DND-41 (cell line): ENCODE measurements around the gene MEX3A.

Experiments used
- ATAC-seq: fragments of 200-7000 bp; cut with Tn5 transposase; 3 replicates; pipeline ENCODE4 v1.9.1; 2021; ENCODE audit warnings: low read depth; ENCODE audit not compliant: insufficient read depth
- DNase-seq: peaks from one replicate; pipeline ENCODE4 v3.0.0-alpha.2; 2020
- H2AFZ ChIP-seq: 2 replicates; pipeline ENCODE4 v1.6.0; 2012; ENCODE audit warnings: low read depth, low read length
- H3K27ac ChIP-seq: 2 replicates; pipeline ENCODE4 v1.5.1; 2012; ENCODE audit warnings: low read length, inconsistent platforms
- H3K27me3 ChIP-seq: fragments of 200-600 bp; sonication (generic); 2 replicates; pipeline ENCODE4 v1.6.0; 2012; ENCODE audit warnings: low read length, mild to moderate bottlenecking, inconsistent platforms; ENCODE audit not compliant: insufficient read depth, poor library complexity
- H3K36me3 ChIP-seq: 2 replicates; pipeline ENCODE4 v1.5.1; 2012; ENCODE audit warnings: low read length, inconsistent platforms; ENCODE audit not compliant: insufficient read depth
- H3K4me1 ChIP-seq: 2 replicates; pipeline ENCODE4 v1.5.1; 2012; ENCODE audit warnings: mild to moderate bottlenecking, low read length; ENCODE audit not compliant: insufficient read depth
- H3K4me2 ChIP-seq: 2 replicates; pipeline ENCODE4 v1.6.0; 2012; ENCODE audit warnings: mild to moderate bottlenecking, moderate library complexity, low read length, inconsistent platforms; ENCODE audit not compliant: insufficient read depth
- H3K4me3 ChIP-seq, 2 experiments: fragments of 200-600 bp in 1 of 2; shearing (Covaris generic) in 1 of 2; 2 replicates each; pipeline ENCODE4 v1.5.1; 2012 to 2016; ENCODE audit warnings: inconsistent platforms in 2 of 2, low read length in 2 of 2, mild to moderate bottlenecking in 2 of 2, low read depth in 1 of 2, moderate library complexity in 1 of 2
- H3K79me2 ChIP-seq: 2 replicates; pipeline ENCODE4 v1.6.0; 2012; ENCODE audit warnings: low read length, inconsistent platforms; ENCODE audit not compliant: insufficient read depth
- H3K9ac ChIP-seq: 2 replicates; pipeline ENCODE4 v1.6.0; 2012; ENCODE audit warnings: low read depth, mild to moderate bottlenecking, inconsistent platforms, low read length, moderate library complexity
- H3K9me3 ChIP-seq: 2 replicates; pipeline ENCODE4 v1.5.1; 2012; ENCODE audit warnings: low read length, moderate library complexity, mild to moderate bottlenecking, inconsistent platforms; ENCODE audit not compliant: insufficient read depth, severe bottlenecking
- H4K20me1 ChIP-seq: 2 replicates; pipeline ENCODE4 v1.6.0; 2012; ENCODE audit warnings: low read length; ENCODE audit not compliant: insufficient read depth
- CTCF ChIP-seq: IDR thresholded peaks from 2 replicates; pipeline ENCODE4 v1.5.1; 2012; ENCODE audit warnings: borderline replicate concordance, low read length, moderate library complexity, mild to moderate bottlenecking; ENCODE audit not compliant: poor library complexity, severe bottlenecking; ENCODE audit errors: extremely low read depth
- EZH2 ChIP-seq: IDR thresholded peaks from 3 replicates; pipeline ENCODE4 v1.6.1; 2012; ENCODE audit warnings: borderline replicate concordance, low read depth, mild to moderate bottlenecking, moderate library complexity, low read length, inconsistent platforms; ENCODE audit not compliant: severe bottlenecking

MEX3A gene

GRCh38 chr1:156082309-156083091, at the start of gene MEX3A:
Gene MEX3A, minus strand, starts transcription at chr1:156082465. Its CDS starts 467 bp downstream, at chr1:156081998.
- DNase-seq = peak; percentile 75
- peaks cover 33% of the 10 kb centered on the region for H3K4me1 ChIP-seq
- peak; percentile 92 for ATAC-seq
- peaks cover 5% of the 10 kb centered on the region; the same call in 1 of the 2 replicates for H4K20me1 ChIP-seq
- H3K79me2 ChIP-seq = peaks cover 9% of the 10 kb centered on the region
- no peaks in the 10 kb centered on the region for H3K27me3 ChIP-seq
- no peaks in the 10 kb centered on the region for H3K9me3 ChIP-seq
- H3K27ac ChIP-seq = peak within 1 kb of the TSS; percentile 56
- peaks cover 2% of the 10 kb centered on the region for H3K36me3 ChIP-seq
- H3K9ac ChIP-seq = peak within 1 kb of the TSS; percentile 73
- peak within 1 kb of the TSS; percentile 94 for H3K4me2 ChIP-seq
- H3K4me3 ChIP-seq = peak within 1 kb of the TSS; percentile 59 to 72
- TF ChIP-seq CTCF = no peak
- peak within 1 kb of the TSS; percentile 81 for H2AFZ ChIP-seq

GRCh38 chr1:156130578-156130942, 48.3 kb upstream of the MEX3A start:
- no peak overlapping the region for H2AFZ ChIP-seq
- no peak overlapping the region for H3K4me3 ChIP-seq
- H4K20me1 ChIP-seq = peaks cover 21% of the 10 kb centered on the region
- no peak for DNase-seq
- H3K4me1 ChIP-seq = peaks cover 23% of the 10 kb centered on the region
- TF ChIP-seq CTCF (no peak), EZH2 (no peak)
- H3K27ac ChIP-seq = no peak overlapping the region
- H3K9me3 ChIP-seq = no peaks in the 10 kb centered on the region
- no peak overlapping the region for H3K9ac ChIP-seq
- no peaks in the 10 kb centered on the region for H3K36me3 ChIP-seq
- H3K4me2 ChIP-seq = no peak overlapping the region
- no peaks in the 10 kb centered on the region for H3K79me2 ChIP-seq
- no peaks in the 10 kb centered on the region for H3K27me3 ChIP-seq
- ATAC-seq = no peak

GRCh38 chr1:156129687-156130577, 47.7 kb upstream of the MEX3A start:
- no peaks in the 10 kb centered on the region for H3K79me2 ChIP-seq
- TF ChIP-seq EZH2 = no peak
- TF ChIP-seq CTCF = peak; percentile 99
- peak; percentile 49 for ATAC-seq
- H3K27ac ChIP-seq = no peak overlapping the region
- H2AFZ ChIP-seq = no peak overlapping the region
- no peaks in the 10 kb centered on the region for H3K27me3 ChIP-seq
- H4K20me1 ChIP-seq = peaks cover 24% of the 10 kb centered on the region
- peaks cover 23% of the 10 kb centered on the region for H3K4me1 ChIP-seq
- no peak overlapping the region for H3K9ac ChIP-seq
- no peak overlapping the region for H3K4me2 ChIP-seq
- H3K9me3 ChIP-seq = no peaks in the 10 kb centered on the region
- no peak overlapping the region for H3K4me3 ChIP-seq
- no peaks in the 10 kb centered on the region for H3K36me3 ChIP-seq
- DNase-seq = peak; percentile 74
